HL-60 (cell line): ENCODE results near the gene NBPF4.

Experiments used
- DNase-seq, 2 experiments: peaks; one replicate each; pipeline ENCODE4 v3.0.0-alpha.2; 2010 to 2020; ENCODE audit warnings: low read depth in 1 of 2, low spot score in 1 of 2
- H3K27ac ChIP-seq: fragments of 250-450 bp; sonication (Bioruptor Pico); replicated peaks from 2 replicates; pipeline ENCODE4 v1.5.1; 2020; ENCODE audit warnings: mild to moderate bottlenecking, moderate library complexity
- H3K27me3 ChIP-seq: fragments of 250-450 bp; sonication (Bioruptor Pico); 2 replicates; pipeline ENCODE4 v1.5.1; 2021; ENCODE audit warnings: mild to moderate bottlenecking, moderate library complexity; ENCODE audit not compliant: insufficient read depth, poor library complexity, severe bottlenecking
- H3K4me3 ChIP-seq: replicated peaks from 2 replicates; pipeline ENCODE4 v1.5.1; 2011; ENCODE audit warnings: mild to moderate bottlenecking, control low read depth, low read length; ENCODE audit not compliant: insufficient read depth
- CTCF ChIP-seq: IDR thresholded peaks from one replicate; pipeline ENCODE4 v1.5.1; 2011; ENCODE audit warnings: low read length, control low read depth, inconsistent platforms; ENCODE audit not compliant: insufficient read depth
- GABPA ChIP-seq: IDR thresholded peaks from 2 replicates; pipeline ENCODE4 v1.6.1; 2012; ENCODE audit warnings: low read depth
- POLR2AphosphoS5 ChIP-seq: IDR thresholded peaks from 2 replicates; pipeline ENCODE4 v1.6.1; 2012; ENCODE audit warnings: low read depth
- REST ChIP-seq: IDR thresholded peaks from 2 replicates; pipeline ENCODE4 v1.6.1; 2012; ENCODE audit warnings: low read depth; ENCODE audit not compliant: insufficient replicate concordance
- SPI1 ChIP-seq: IDR thresholded peaks from 2 replicates; pipeline ENCODE4 v1.6.1; 2012; ENCODE audit warnings: low read depth, mild to moderate bottlenecking, borderline replicate concordance

Gene NBPF4

GRCh38 chr1:108199781-108200686 lies 43.8 kb downstream of the NBPF4 start, which contains the start of gene SLC25A24:
Gene SLC25A24, minus strand, starts transcription at chr1:108200343. Its CDS starts 205 bp downstream, at chr1:108200138.
- DNase-seq = peak; percentile 47 to 69
- Histone ChIP-seq H3K4me3 (peak within 1 kb of the TSS; percentile 94), H3K27me3 (no peaks in the 10 kb centered on the region), H3K27ac (peak within 1 kb of the TSS; percentile 71)
- TF ChIP-seq GABPA (no peak), SPI1 (peak; percentile 30; the same call in 1 of the 2 replicates)

- DNase-seq = no peak
- H3K4me3 ChIP-seq = peak overlapping the region; percentile 94
- H3K27me3 ChIP-seq = no peaks in the 10 kb centered on the region
- H3K27ac ChIP-seq = peak overlapping the region; percentile 71
- TF ChIP-seq CTCF (no peak), REST (no peak), SPI1 (no peak), GABPA (no peak), POLR2AphosphoS5 (no peak)
Observed at GRCh38 chr1:108199201-108199691, 44.6 kb downstream of the NBPF4 start.

- H3K27ac ChIP-seq = no peak overlapping the region
- H3K4me3 ChIP-seq = no peak overlapping the region
- no peak for TF ChIP-seq REST
- no peak for TF ChIP-seq CTCF
- no peak for TF ChIP-seq POLR2AphosphoS5
- no peak for TF ChIP-seq GABPA
- no peak for TF ChIP-seq SPI1
- DNase-seq = no peak
- H3K27me3 ChIP-seq = no peaks in the 10 kb centered on the region
Observed at GRCh38 chr1:108194051-108194450, 49.8 kb downstream of the NBPF4 start.

- DNase-seq = no peak
- TF ChIP-seq CTCF = no peak
- TF ChIP-seq GABPA = no peak
- no peak for TF ChIP-seq SPI1
- no peak for TF ChIP-seq POLR2AphosphoS5
- Histone ChIP-seq H3K4me3 (no peak overlapping the region), H3K27ac (no peak overlapping the region), H3K27me3 (no peaks in the 10 kb centered on the region)
Observed at GRCh38 chr1:108193333-108193732, 50.5 kb downstream of the NBPF4 start.
